HG02938 (cell line): ENCODE measurements around the gene IGSF8.

Experiments used
- ATAC-seq: cut with Tn5 transposase; IDR thresholded peaks from one replicate; pipeline ENCODE4 v1.9.1; 2021; ENCODE audit warnings: mild to moderate bottlenecking, moderate library complexity; ENCODE audit not compliant: unreplicated experiment

IGSF8 gene

DNA sequence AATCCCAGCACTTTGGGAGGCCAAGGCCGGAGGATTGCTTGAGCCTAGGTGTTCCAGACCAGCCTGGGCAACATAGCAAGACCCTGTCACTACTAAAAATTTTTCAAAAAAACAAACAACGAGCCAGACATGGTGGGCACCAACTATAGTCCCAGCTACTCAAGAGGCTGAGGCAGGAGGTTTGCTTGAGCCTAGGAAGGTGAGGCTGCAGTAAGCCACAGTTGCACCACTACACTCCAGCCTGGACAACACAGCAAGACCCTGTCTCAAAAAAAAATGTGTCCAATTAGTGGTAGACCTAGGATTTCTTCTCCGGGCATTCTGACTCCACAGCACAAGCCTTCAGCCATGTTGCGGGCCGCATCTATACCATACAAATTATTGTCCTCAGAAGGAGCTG lies 6.7 kb upstream of the IGSF8 start:
- ATAC-seq: no peak

DNA sequence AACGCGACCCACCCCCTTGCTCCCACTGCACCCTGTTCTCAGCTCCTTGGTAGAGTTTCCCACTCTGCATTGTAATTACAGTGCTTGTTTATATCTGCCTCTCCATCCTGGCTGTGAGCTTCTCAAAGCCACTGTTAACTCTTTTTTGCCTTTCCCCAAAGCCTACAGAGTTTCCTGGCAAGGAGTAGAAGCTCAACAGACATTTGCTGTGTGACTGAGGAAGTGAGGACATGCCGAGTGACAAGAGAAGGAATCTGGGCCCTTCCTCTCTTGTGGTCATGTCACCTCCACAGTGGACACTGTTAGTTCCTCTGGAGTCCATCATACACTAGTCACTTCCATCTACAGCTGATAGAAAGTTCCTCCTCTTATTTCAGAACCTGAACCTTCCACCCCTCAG lies 6.1 kb upstream of the IGSF8 start:
- ATAC-seq: no peak

DNA sequence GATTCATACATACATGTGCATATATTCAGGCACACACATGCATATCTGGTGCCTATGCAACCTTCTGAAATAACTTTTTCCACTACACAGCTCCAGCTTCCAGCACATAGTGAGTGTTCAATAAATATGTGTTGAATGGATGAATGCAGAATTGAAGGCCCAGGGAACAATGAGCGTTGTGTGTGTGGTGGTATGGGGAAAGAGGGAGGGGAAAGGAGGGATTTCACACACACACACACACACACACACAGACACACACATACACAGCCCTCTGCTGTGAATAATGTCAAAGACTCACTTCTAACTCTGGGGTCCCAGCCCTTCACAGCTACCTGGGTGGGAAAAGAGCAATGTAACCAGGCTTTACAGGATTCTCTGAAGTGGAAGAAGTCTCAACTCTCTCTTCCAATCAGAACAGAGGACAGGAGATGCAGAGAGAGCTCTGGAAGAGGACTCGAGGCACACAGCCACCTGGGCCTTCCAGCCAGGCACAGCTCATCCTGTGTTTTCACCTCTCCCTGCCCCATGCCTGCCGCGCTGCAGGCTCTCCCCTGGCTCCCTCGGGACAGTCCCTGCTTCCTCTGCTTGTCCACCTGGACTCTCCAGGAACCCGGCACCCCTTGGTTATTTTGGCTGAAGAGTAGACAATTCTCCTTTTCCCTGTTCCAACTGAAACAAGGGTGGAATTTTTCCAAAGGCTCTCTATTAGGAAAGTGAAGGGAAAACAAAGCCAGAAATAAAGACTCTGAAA lies 5.4 kb upstream of the IGSF8 start:
- no peak for ATAC-seq

DNA sequence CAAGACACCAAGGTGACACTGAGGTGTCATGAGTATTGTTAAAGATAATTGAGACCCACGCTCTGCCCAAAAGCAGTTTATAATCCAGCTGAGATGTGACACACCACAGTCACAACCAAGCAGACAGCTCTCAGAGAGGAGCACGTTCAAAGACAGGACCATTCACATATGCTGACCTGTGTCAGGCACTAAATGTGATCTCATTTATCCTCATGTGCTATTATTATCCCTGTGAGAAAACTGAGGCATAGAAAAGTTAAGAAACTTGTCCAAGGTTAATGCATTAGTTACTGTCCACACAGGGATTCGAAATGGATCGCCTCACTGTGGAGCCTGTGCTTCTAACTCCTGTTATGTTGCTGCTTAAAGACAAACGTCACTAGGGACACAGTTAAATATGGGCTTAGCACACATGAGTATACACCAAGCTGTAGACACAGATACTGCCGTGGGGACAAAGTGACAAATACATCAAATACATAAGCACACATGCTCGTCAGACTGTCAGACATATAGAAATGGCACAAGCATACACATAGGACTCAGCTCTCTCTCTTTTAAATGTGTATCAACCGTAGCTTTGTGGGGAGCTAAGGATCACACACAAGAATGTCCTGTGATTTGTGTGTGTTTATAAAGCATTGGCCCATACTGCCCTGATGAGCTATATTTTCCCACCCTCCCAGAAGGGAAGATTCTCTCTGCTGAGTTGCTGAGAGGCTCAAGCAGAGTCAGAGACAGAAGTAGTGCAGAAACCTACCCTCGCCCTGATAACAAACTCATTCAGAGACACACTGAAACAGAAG lies 3.5 kb upstream of the IGSF8 start:
- no peak for ATAC-seq

DNA sequence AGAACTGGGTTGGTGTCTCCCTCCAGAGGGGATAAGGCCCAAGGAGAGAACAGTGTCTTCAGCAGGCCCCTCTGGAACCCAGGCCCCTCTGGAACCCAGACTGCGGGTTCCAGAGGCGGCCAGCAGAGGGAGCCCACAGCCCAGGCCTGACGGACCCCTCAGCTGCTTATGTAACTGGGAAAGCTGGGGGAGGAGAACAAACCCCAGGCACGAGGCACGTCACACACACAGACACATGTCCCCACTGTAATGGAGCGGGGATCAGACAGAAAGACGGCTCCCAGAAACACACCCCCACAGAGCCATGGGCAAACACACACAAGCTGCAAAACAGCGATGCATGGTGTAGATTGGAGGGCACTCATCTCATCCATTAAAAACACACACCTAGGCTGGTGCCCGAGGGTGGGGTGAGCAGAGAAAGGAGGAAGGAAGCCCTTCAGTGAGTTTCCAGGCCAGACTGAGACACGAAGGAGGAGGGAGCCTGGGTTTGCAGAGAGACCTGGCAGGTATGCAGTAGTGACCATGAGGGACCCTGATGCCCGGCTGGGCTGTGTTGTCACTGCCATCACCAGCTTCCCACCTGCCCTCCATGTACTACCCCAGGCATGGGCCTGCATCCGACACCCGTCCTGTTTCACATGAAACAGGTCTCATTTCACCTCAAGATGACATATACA lies 2.8 kb upstream of the IGSF8 start:
- no peak for ATAC-seq

DNA sequence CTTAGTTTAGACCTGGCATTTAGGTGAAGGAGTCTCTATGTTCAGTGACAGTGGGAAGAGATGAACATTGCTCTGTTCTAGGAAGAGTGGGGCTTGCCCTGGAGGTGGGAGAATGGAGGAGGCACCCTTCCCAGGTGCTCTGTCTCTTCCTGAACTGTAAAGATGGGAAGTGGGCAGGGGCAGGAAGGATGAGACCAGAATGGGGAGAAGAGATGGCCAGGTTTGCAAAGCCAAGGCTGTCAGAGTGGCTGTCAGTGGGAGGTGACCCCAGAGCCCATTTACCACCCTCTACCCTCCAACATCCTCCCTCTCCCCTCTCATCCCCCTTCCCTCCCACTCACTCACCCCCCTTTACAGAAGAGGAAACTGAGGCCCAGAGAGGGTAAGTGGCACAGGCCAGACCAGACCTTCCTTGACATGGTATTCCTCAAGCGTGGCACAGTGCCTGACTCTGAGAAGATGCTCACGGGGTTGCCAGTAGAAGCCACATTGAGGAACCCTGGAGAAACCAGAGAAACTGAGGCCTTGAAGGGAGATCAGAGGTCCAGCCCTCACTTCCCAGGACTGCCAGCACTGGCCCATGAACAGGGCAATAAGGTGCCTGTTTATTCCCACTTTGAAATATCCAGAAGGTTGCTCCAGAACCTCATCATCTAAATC lies 1.4 kb upstream of the IGSF8 start:
- no peak for ATAC-seq

DNA sequence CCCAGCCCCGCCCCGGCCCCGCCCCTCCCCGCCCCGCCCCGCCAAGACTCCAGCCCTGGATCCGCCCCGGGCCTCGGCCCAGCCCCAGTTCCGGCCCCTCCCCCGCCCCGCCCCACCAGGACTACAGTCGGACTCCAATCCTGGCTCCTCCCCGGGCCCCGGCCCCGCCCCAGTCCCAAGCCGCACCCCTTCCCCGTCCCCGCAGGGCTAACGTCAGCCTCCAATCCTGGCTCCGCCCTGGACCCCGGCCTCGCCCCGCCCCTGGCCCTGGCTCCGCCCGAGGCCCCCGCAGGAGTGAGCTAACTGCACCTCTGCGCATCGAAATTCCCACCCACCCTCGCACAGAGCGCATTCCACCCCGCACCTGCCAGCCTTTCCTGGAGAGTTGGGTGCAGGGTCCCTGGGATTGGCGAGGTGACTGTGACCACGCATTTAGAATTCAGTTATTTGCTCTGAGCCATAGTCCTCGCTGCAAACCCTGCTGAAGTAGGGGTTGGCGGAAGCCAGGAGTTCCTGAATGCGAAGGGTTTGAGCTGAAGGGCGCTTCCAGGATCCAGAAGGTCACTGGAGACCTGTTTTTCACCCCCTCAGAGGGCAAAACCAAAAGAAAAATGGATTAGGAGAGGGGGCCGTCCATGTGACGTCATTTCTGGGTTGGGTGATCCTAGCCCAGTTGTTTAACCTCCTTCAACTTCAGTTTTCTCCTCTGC lies 588 bp upstream of the IGSF8 start:
- ATAC-seq: peak; percentile 77

DNA sequence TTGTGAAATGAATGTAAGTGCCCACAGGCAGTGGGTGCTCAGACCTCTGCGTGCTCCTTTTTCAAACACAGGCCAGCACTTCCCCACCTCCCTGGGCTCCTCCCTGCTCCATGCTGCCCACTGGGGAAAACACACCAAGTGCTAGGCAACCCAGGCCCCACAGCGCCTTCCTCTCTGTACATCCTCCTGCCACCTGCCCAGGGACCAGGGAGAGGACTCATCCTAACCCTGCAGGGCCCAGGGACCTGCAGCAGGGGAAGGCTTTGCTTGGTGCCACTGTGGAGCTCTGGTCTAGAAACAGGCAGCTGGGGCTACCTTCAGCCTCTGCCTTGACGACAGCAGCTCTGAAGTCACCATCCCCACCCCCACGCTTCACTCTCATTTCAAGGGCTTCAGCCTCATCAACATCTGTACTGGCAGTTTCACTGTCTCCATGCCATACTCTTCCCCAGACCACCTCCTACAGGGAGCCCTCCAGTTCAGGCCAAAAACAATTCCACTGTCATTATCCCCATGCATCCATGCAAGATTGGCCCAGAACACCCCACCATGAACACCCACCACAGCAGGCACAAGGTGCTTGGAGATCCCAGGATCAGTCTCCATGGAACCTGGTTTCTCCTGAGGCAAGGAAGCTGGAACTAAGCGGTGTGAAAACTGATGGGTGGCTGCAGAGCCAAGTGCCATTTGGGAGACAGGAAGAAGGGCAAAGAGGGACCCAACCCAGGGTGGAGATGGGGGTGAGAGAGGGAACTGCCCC lies 1.1 kb downstream of the IGSF8 start:
- no peak for ATAC-seq

DNA sequence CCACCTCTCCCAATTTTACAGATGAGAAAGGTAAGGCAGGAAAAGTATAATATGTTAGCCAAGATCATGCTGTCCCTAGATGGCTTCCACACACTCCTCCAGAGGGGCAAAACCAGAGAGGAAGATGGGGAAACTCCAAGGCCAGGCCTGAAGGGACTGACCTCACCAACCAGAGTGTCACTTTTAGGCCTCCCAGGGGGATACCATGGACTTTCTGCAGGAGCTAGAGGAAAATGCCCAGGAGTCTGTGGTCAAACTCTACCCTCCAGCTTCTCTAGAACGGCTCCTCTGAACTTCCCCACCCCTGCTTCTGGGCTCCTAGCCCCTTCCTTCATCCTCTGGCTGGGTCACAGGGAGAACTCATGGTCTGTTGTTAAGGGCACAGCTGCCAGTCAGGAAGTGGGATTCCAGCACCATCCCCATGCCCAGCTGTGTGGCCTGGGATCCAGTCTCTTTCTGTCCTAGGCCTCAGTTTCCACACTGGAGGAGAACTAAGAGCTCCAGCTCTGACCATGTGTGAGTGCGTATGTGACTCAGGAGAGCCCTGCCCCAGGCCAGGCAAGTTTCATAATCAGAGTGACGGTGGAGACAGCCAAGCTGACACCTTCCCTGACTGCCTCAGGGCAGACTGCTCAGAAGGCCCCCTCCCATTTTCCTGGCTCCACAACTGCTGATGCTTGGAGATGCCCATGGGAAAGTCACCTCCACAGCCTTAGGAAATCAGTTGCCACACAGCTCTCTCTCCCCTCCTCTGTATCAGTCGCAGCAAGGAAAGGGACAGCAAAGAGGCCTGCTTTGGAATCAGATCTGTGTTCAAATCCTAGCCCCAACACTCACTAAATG lies 1.9 kb downstream of the IGSF8 start:
- ATAC-seq: no peak

DNA sequence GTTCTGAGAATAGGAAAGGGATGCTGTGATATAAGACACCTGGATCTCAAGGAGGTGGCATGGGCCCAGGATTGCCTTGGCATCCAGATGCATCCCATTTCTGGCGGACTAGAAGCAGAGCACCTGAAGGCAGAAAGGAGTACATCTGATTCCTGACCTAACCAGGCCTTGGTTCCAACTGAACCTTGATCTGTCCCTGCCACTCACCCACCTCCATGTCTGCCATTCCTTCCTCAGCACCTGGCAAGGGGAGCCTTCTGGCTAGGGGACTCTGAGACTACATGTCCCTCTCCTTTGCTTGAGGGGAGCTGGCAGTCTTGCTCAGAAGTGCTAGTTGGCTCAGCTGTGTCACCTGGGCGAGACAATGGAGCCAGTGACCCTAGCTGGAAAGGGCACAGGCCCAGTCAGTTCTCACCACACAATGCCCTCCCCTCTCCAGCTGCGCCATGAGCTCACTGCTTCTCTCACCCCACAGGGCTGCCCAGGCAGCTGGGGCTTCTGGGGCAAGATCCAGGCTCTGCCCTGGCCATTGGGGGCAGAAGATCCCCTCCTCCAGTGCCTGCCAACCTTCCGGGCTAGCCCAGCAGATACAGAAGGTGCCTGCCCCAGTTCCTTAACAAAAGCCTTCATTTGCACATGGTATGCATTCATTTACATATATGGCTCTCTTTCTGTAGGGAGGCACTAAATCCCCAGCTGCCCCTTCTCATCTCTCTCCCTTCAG lies 2.9 kb downstream of the IGSF8 start:
- ATAC-seq: no peak

DNA sequence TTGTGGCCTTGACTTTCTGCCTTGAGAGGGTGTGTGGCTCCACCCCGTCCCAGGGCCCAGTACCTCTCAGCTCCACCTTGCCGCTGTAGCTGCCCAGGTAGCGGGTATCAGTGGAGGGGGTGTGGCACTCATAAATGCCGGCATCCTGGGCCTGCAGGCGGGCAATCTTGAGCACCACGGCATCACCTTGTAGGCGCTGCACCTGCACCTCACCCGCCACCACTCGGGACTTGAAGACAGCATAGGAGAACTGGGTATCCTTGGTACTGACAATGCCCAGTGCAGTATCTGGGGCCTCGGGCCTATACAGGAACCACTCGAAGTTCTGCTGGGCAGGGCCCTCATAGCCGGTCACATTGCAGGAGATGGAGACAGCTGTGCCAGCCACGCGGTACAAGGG lies 3.6 kb downstream of the IGSF8 start:
- ATAC-seq: no peak

DNA sequence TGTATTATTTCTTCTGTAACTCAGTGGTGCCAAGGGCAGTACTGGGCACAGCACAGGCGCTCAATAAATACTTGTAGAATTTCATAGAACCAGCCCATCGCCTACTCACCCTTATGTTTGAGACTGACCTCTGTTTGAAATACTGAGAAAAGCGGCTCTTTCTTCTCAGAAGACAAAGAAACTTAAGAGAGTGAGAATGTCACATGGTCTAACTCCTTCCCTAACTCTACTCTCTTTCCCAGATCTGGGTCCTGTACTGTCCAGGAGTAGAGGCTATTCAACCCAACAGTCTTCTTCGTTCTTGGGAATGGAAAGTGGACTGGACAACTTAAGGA lies 4.2 kb downstream of the IGSF8 start:
- no peak for ATAC-seq

DNA sequence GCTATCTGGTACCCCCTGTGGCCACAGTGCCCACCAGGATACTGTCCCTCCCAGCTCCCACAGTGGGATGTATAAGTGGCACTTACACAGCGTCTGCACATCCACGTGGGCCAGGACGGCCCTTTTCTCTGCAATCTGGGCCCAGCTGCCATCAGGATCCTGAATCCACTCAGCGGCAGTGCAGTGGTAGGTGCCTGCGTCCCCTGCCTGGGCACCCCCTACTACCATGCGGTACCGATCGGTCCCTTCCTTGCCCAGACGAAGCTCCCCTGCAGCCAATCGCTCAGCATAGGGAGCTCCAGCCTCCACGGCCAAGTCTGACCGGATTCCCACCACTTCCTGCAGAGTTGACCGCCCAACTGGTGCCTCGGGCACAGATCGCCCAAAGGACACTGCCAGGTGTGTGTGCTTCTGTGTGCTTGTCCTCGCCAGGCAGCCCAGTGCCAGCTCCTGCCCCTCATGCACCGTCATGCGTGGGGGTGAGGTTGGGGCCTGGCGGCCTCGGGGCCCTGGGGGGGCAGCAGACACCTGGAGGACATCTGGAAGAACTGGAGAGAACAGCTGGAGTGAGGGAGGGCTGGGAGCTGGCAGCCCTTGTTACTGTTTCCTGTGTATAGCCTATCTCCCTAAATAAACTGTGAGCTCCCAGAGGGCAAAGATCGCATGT lies 4.7 kb downstream of the IGSF8 start:
- ATAC-seq: no peak

DNA sequence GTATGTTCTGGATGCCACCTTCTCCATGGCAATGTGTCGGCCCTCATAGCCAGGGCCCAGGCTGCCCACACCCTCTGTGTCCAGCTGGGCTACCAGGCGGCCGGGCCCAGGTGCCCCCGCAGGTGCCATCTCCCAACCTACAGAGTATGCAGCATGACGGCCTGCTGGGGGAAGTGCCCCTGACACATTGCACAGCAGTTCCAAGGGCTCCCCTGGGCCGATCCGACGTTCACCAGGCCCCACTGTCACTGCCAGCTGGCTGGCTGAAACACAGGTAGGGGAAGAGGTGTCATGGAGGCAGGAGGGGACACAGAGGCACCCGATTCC lies 5.4 kb downstream of the IGSF8 start:
- ATAC-seq: no peak

DNA sequence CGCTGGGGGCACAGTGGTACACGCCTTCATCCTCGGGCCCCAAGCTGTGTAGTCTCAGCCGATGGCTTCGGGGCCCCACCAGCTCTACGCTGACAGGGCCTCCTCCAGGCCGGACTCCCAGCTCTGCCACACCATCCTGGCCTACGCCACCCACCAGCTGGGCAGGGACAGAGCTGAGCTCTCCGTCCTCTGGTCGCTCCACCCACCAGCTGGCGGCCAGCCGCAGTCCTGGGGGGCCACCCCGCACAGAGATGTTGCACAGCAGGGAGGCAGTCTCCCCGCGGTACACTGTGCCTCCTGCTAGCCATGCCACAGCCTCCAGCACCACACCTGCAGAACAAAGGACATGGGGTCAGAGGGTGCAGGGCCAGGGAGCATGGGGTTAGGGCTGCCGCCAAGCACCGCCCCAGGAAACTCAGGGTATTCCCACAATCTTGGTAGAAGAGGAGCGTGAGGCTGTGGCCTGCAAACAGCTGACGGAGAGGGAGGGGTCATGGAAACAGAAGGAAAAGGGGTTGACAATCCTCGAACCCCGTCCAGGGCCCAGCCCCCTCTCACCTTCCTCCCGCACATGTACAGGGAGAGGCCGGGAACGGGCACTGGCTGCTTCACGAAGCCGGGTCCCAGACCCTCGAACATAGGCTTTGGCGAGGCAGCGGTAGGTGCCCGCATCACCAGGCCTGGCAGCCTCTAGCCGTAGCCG lies 5.9 kb downstream of the IGSF8 start:
- no peak for ATAC-seq

DNA sequence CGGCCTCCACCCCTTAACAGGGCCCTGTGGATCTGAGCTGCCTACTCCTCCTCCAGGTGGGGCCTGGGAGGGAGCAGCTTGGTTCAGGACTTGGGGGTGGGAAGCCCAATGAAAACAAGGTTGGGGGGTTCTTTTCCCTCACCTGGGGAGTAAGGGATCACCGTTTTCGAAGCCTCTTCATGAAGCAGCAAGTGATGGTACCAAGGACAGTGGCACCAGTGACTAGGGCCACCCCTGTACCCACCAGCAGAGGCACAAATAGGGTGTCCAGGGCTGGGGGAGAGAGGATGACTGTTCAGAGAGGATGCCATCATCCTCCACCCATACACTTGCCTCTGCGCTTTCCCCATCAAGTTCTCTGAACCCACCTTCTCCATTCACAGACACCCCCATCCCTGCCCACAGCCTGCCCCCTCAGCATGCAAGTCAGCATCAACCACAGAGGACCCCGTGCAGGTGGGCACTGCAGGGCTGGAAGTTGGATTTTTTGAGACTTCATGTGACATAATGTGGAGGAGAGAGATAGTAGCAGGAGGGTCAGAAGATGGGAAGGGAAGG lies 6.7 kb downstream of the IGSF8 start:
- ATAC-seq: no peak

DNA sequence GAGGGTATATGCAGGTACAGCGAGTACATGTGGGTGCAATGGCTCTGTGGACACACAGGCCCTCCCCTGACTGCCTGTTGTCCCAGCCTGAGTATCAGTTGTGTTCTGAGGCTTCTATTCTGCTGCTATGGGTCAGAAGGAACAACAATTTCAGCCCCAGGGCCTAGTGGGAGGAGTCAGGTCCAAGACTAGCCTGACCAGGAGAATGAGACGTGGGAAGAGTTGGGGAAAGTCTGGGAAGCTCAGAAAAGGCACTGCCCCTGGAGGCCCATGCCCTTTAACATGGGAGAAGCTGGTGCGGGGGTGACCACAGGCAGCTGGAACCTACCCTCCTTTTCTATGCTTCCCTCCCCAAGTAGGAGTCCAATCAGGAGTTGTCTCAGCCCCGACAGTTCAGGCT lies 7.7 kb downstream of the IGSF8 start:
- no peak for ATAC-seq
